ENCODE data around the gene HDC. TPM values are rescaled to one million over a fixed set of nuclear protein-coding genes. Genes with fewer than 3 reads are reported as not detected.

Gene HDC
- under 1 TPM; 0.19 to 0.21 TPM for total RNA-seq

GRCh38 chr15:50265620-50266019 lies at the start of gene HDC:
Gene HDC, minus strand, starts transcription at chr15:50265726. Its CDS starts 103 bp downstream, at chr15:50265623.
- POLR2A ChIA-PET = no interaction called here
- CTCF ChIA-PET = interaction anchor here (1.0 kb wide), 1 partner anchor 26 kb away, joined by 3 read pairs; no protein-coding TSS in a partner anchor

GRCh38 chr15:50312636-50313035 lies 47.1 kb upstream of the HDC start:
- ChIA-PET CTCF (no interaction called here), POLR2A (no interaction called here)

- ChIA-PET POLR2A (no interaction called here), CTCF (no interaction called here)
These were observed 42.3 kb upstream of the HDC start for GRCh38 chr15:50307799-50308198.

- POLR2A ChIA-PET = no interaction called here
- CTCF ChIA-PET = no interaction called here
These were observed 39.3 kb upstream of the HDC start for GRCh38 chr15:50304836-50305235.

- CTCF ChIA-PET = no interaction called here
- POLR2A ChIA-PET = no interaction called here
These were observed 37.1 kb upstream of the HDC start for GRCh38 chr15:50302581-50302980.

- ChIA-PET CTCF (no interaction called here), POLR2A (no interaction called here)
These were observed 32.8 kb upstream of the HDC start for GRCh38 chr15:50298340-50298739.

GRCh38 chr15:50295966-50296365 lies 30.4 kb upstream of the HDC start:
- ChIA-PET CTCF (no interaction called here), POLR2A (no interaction called here)

GRCh38 chr15:50289749-50290148 lies 24.2 kb upstream of the HDC start:
- ChIA-PET CTCF (no interaction called here), POLR2A (no interaction called here)

GRCh38 chr15:50287324-50288116 lies 22.0 kb upstream of the HDC start:
- ChIA-PET CTCF (no interaction called here), POLR2A (no interaction called here)

- ChIA-PET POLR2A (interaction anchor here (0.6 kb wide), 1 partner anchor 67 kb away, joined by 5 read pairs; no protein-coding TSS in a partner anchor), CTCF (no interaction called here)
These were observed 15.9 kb upstream of the HDC start for GRCh38 chr15:50281427-50281826.

- ChIA-PET POLR2A (no interaction called here), CTCF (no interaction called here)
These were observed 14.7 kb upstream of the HDC start for GRCh38 chr15:50280271-50280670.

GRCh38 chr15:50278496-50278895 lies 13.0 kb upstream of the HDC start:
- CTCF ChIA-PET = interaction anchor here (1.1 kb wide), 1 partner anchor 16 kb away, joined by 8 read pairs; no protein-coding TSS in a partner anchor
- POLR2A ChIA-PET = interaction anchor here (0.5 kb wide), 1 partner anchor 16 kb away, joined by 10 read pairs; no protein-coding TSS in a partner anchor

- POLR2A ChIA-PET = no interaction called here
- CTCF ChIA-PET = interaction anchor here (1.3 kb wide), 1 partner anchor 9 kb away, joined by 3 read pairs; no protein-coding TSS in a partner anchor
These were observed 11.8 kb upstream of the HDC start for GRCh38 chr15:50277370-50277769.

- POLR2A ChIA-PET = no interaction called here
These were observed 10.4 kb upstream of the HDC start for GRCh38 chr15:50275908-50276307.

GRCh38 chr15:50275091-50275490 lies 9.6 kb upstream of the HDC start:
- ChIA-PET CTCF (no interaction called here), POLR2A (no interaction called here)

More at GRCh38 chr15:50275908-50276307, 10.4 kb upstream of the HDC start:
- CTCF ChIA-PET = no interaction called here

- POLR2A ChIA-PET = no interaction called here
- CTCF ChIA-PET = interaction anchor here (1.1 kb wide), 1 partner anchor 9 kb away, joined by 3 read pairs; no protein-coding TSS in a partner anchor
These were observed 2.1 kb upstream of the HDC start for GRCh38 chr15:50267577-50267976.

- ChIA-PET CTCF (interaction anchor here (0.9 to 2.3 kb wide), 9 partner anchors 13 to 91 kb away, joined by 3 to 9 read pairs (median 3); partner anchors contain the start of gene SLC27A2), POLR2A (interaction anchor here (1.0 to 2.9 kb wide), 4 partner anchors 13 to 91 kb away, joined by 10 to 16 read pairs (median 12); partner anchors contain the start of gene SLC27A2)
These were observed 3.0 kb downstream of the HDC start for GRCh38 chr15:50262533-50262932.

GRCh38 chr15:50261981-50262380 lies 3.5 kb downstream of the HDC start:
- CTCF ChIA-PET = interaction anchor here (0.9 to 2.3 kb wide), 10 partner anchors 12 to 127 kb away, joined by 3 to 9 read pairs (median 4); partner anchors contain the start of gene SLC27A2
- POLR2A ChIA-PET = interaction anchor here (1.8 to 2.9 kb wide), 3 partner anchors 13 to 92 kb away, joined by 10 to 16 read pairs (median 13); partner anchors contain the start of gene SLC27A2

GRCh38 chr15:50260969-50261496 lies 4.5 kb downstream of the HDC start:
- POLR2A ChIA-PET = interaction anchor here (0.6 to 4.2 kb wide), 8 partner anchors 12 to 126 kb away, joined by 3 to 16 read pairs (median 6); partner anchors contain the start of genes GABPB1 and SLC27A2
- CTCF ChIA-PET = interaction anchor here (0.7 to 2.3 kb wide), 6 partner anchors 11 to 126 kb away, joined by 3 to 10 read pairs (median 5); no protein-coding TSS in a partner anchor

GRCh38 chr15:50259276-50259675 lies 6.2 kb downstream of the HDC start:
- CTCF ChIA-PET = interaction anchor here (1.0 to 1.5 kb wide), 5 partner anchors 10 to 95 kb away, joined by 3 to 5 read pairs (median 4); no protein-coding TSS in a partner anchor
- POLR2A ChIA-PET = interaction anchor here (0.6 to 4.2 kb wide), 7 partner anchors 10 to 1342 kb away, joined by 3 to 13 read pairs (median 3); no protein-coding TSS in a partner anchor

Data from activated CD8-positive, alpha-beta memory T cell treated with anti-CD3 and anti-CD28 coated beads for 36 hours (primary cell).